H1 (cell line): Measurements from ENCODE around the gene ULBP1. TPM values are rescaled to one million over a fixed set of nuclear protein-coding genes. Genes with fewer than 3 reads are reported as not detected.

ENCODE experiments used
- CTCF ChIA-PET: fragments of 300-600 bp; sonication (Branson Sonifier 250); formaldehyde crosslinking; loops from one replicate; lab custom pipeline; 2021; ENCODE audit not compliant: partially characterized antibody; lab: Charles Lee
- POLR2A ChIA-PET: fragments of 300-600 bp; sonication (Branson Sonifier 250); formaldehyde crosslinking; loops from one replicate; lab custom pipeline; 2021; ENCODE audit warnings: inconsistent platforms; ENCODE audit not compliant: partially characterized antibody; lab: Charles Lee
- DNase-seq, 2 experiments: peaks; one replicate each; pipeline versions ENCODE4 v3.0.0 to v3.0.0-alpha.2; 2010 to 2022; ENCODE audit warnings: low spot score in 2 of 2, low read depth in 1 of 2, mixed read lengths in 1 of 2
- FAIRE-seq: peaks from 2 replicates; lab custom pipeline; 2011; peaks lifted over from hg19 to GRCh38; lab: Jason Lieb, UNC
- H2AFZ ChIP-seq: 2 replicates; pipeline ENCODE4 v1.8.1; 2012; ENCODE audit warnings: low read length, inconsistent platforms
- H2AK5ac ChIP-seq: 2 replicates; pipeline ENCODE4 v1.6.1; 2013; ENCODE audit warnings: low read depth, low read length
- H2BK120ac ChIP-seq: replicated peaks from 2 replicates; pipeline ENCODE3; 2013; ENCODE audit warnings: low read depth, low read length, inconsistent platforms
- H2BK12ac ChIP-seq: 2 replicates; pipeline ENCODE4 v1.6.1; 2013; ENCODE audit warnings: low read depth, low read length
- H2BK15ac ChIP-seq: 2 replicates; pipeline ENCODE4 v1.6.1; 2013; ENCODE audit warnings: low read length
- H2BK20ac ChIP-seq: 2 replicates; pipeline ENCODE4 v1.6.1; 2013; ENCODE audit warnings: low read length
- H2BK5ac ChIP-seq: 2 replicates; pipeline ENCODE4 v1.6.1; 2013; ENCODE audit warnings: low read depth, low read length
- H3K14ac ChIP-seq: 2 replicates; pipeline ENCODE4 v1.6.1; 2013; ENCODE audit warnings: inconsistent platforms; ENCODE audit not compliant: insufficient read length
- H3K18ac ChIP-seq: 2 replicates; pipeline ENCODE4 v1.6.1; 2013; ENCODE audit warnings: low read length; ENCODE audit errors: extremely low read depth
- H3K23ac ChIP-seq: 2 replicates; pipeline ENCODE4 v1.6.1; 2013; ENCODE audit warnings: inconsistent platforms; ENCODE audit not compliant: insufficient read length
- H3K23me2 ChIP-seq: 2 replicates; pipeline ENCODE4 v1.6.1; 2013; ENCODE audit warnings: low read depth, low read length
- H3K27ac ChIP-seq: 2 replicates; pipeline ENCODE4 v1.6.1; 2011; ENCODE audit warnings: low read depth, low read length, inconsistent platforms
- H3K27me3 ChIP-seq, 4 experiments: replicated peaks in 1 of 4; 1 replicate in 1 of 4; 2 replicates in 3 of 4; pipeline versions ENCODE4 v1.6.1 to v1.8.1; 2011 to 2013; ENCODE audit warnings: low read length in 3 of 4, mild to moderate bottlenecking in 3 of 4, inconsistent platforms in 2 of 4, mixed read lengths in 2 of 4, moderate library complexity in 1 of 4; ENCODE audit not compliant: control insufficient read depth in 3 of 4, insufficient read depth in 3 of 4; ENCODE audit errors: extremely low read depth in 1 of 4
- H3K36me3 ChIP-seq, 4 experiments: 2 replicates each; pipeline versions ENCODE4 v1.6.1 to v1.8.1; 2011 to 2013; ENCODE audit warnings: mild to moderate bottlenecking in 4 of 4, low read length in 3 of 4, moderate library complexity in 2 of 4, control low read depth in 1 of 4, inconsistent platforms in 1 of 4; ENCODE audit not compliant: insufficient read depth in 4 of 4, control insufficient read depth in 2 of 4
- H3K4ac ChIP-seq: replicated peaks from 2 replicates; pipeline ENCODE3; 2013; ENCODE audit warnings: low read length, low read depth, mixed read lengths, inconsistent platforms; ENCODE audit not compliant: insufficient read length
- H3K4me1 ChIP-seq, 4 experiments: replicated peaks in 1 of 4; 1 replicate in 1 of 4; 2 replicates in 3 of 4; pipeline versions ENCODE4 v1.6.1 to v1.8.1; 2011 to 2013; ENCODE audit warnings: low read length in 3 of 4, inconsistent platforms in 2 of 4, mixed read lengths in 1 of 4; ENCODE audit not compliant: insufficient read depth in 4 of 4, control insufficient read depth in 3 of 4
- H3K4me2 ChIP-seq, 2 experiments: 2 replicates each; pipeline versions ENCODE4 v1.6.1 to v1.8.1; 2011 to 2013; ENCODE audit warnings: low read depth in 2 of 2, low read length in 2 of 2, control low read depth in 1 of 2, inconsistent platforms in 1 of 2, mild to moderate bottlenecking in 1 of 2; ENCODE audit not compliant: insufficient read depth in 1 of 2
- H3K4me3 ChIP-seq, 4 experiments: fragments of 200-600, 300-600 bp in 1 of 4; sonication (generic), shearing (Covaris generic), sonication (Bioruptor Twin) in 1 of 4; 2 replicates each; pipeline versions ENCODE4 v1.5.1 to v1.8.1; 2011 to 2016; ENCODE audit warnings: low read length in 4 of 4, low read depth in 3 of 4, control low read depth in 2 of 4, inconsistent platforms in 2 of 4, mild to moderate bottlenecking in 2 of 4, mixed read lengths in 1 of 4, moderate library complexity in 1 of 4; ENCODE audit not compliant: insufficient read depth in 2 of 4; ENCODE audit errors: extremely low read depth in 1 of 4
- H3K56ac ChIP-seq: replicated peaks from 2 replicates; pipeline ENCODE3; 2013; ENCODE audit warnings: low read depth, mild to moderate bottlenecking, mixed read lengths, low read length, inconsistent platforms; ENCODE audit not compliant: insufficient read length
- H3K79me1 ChIP-seq: 2 replicates; pipeline ENCODE4 v1.6.1; 2013; ENCODE audit warnings: low read depth, low read length, control low read depth
- H3K79me2 ChIP-seq, 2 experiments: 2 replicates each; pipeline versions ENCODE4 v1.6.1 to v1.8.1; 2012 to 2013; ENCODE audit warnings: low read length in 2 of 2, mild to moderate bottlenecking in 2 of 2, inconsistent platforms in 1 of 2; ENCODE audit not compliant: insufficient read depth in 2 of 2, control insufficient read depth in 1 of 2
- H3K9ac ChIP-seq, 4 experiments: replicated peaks in 1 of 4; 1 replicate in 1 of 4; 2 replicates in 3 of 4; pipeline versions ENCODE4 v1.6.1 to v1.8.1; 2011 to 2013; ENCODE audit warnings: low read depth in 3 of 4, low read length in 3 of 4, control low read depth in 2 of 4, mild to moderate bottlenecking in 2 of 4, moderate library complexity in 2 of 4, inconsistent platforms in 1 of 4; ENCODE audit errors: extremely low read depth in 1 of 4
- H3K9me3 ChIP-seq, 2 experiments: 2 replicates each; pipeline versions ENCODE4 v1.6.1 to v1.8.1; 2012 to 2013; ENCODE audit warnings: mild to moderate bottlenecking in 2 of 2, moderate library complexity in 2 of 2, control low read depth in 1 of 2, inconsistent platforms in 1 of 2, low read depth in 1 of 2, low read length in 1 of 2, mixed read lengths in 1 of 2; ENCODE audit not compliant: insufficient read depth in 2 of 2
- H4K20me1 ChIP-seq, 2 experiments: replicated peaks in 1 of 2; 2 replicates each; pipeline versions ENCODE3 to v1.8.1; 2011 to 2013; ENCODE audit warnings: inconsistent platforms in 2 of 2, low read length in 2 of 2, mild to moderate bottlenecking in 1 of 2; ENCODE audit not compliant: insufficient read depth in 2 of 2, control insufficient read depth in 1 of 2
- H4K5ac ChIP-seq: 2 replicates; pipeline ENCODE4 v1.6.1; 2013; ENCODE audit warnings: low read length, low read depth, mixed read lengths, inconsistent platforms; ENCODE audit not compliant: insufficient read length
- H4K8ac ChIP-seq: 2 replicates; pipeline ENCODE4 v1.8.0; 2013; ENCODE audit warnings: mild to moderate bottlenecking, moderate library complexity, low read length, inconsistent platforms; ENCODE audit not compliant: insufficient read depth; ENCODE audit errors: extremely low read depth
- H4K91ac ChIP-seq: replicated peaks from 2 replicates; pipeline ENCODE3; 2013; ENCODE audit warnings: low read length, mixed read lengths, inconsistent platforms; ENCODE audit not compliant: insufficient read length
- CHD1 ChIP-seq: IDR thresholded peaks from 2 replicates; pipeline ENCODE4 v1.6.1; 2012; ENCODE audit warnings: low read depth, low read length, improper control_type of control experiment
- CHD2 ChIP-seq: IDR thresholded peaks from 2 replicates; pipeline ENCODE4 v1.6.1; 2012; ENCODE audit warnings: low read length, improper control_type of control experiment
- CTBP2 ChIP-seq: IDR thresholded peaks from 2 replicates; pipeline ENCODE4 v1.7.0; 2011; ENCODE audit warnings: borderline replicate concordance, mild to moderate bottlenecking, moderate library complexity, mixed read lengths, low read length; ENCODE audit not compliant: insufficient read depth, insufficient read length
- PHF8 ChIP-seq: fragments of 200-600 bp; sonication (generic); conservative IDR thresholded peaks from 2 replicates; pipeline ENCODE4 v1.7.1; 2012; ENCODE audit warnings: low read depth, mild to moderate bottlenecking, inconsistent platforms, low read length, moderate library complexity
- SUZ12 ChIP-seq: fragments of 200-600 bp; sonication (generic); IDR thresholded peaks from 2 replicates; pipeline ENCODE4 v1.6.1; 2012; ENCODE audit warnings: mild to moderate bottlenecking, inconsistent platforms, low read length, moderate library complexity, mixed read lengths
- WGBS, 2 experiments: shearing (Covaris generic) in 1 of 2; methylation state at CpG; one replicate each; pipeline versions ENCODE4 v1.1.6 to v1.1.7; 2013 to 2015; ENCODE audit warnings: low lambda C conversion rate in 2 of 2, mixed read lengths in 2 of 2, inconsistent platforms in 1 of 2, low coverage in 1 of 2, missing lambda C conversion rate in 1 of 2; ENCODE audit not compliant: insufficient replicate concordance in 2 of 2, insufficient coverage in 1 of 2, insufficient read length in 1 of 2; ENCODE audit errors: extremely low coverage in 1 of 2, missing lambda C conversion rate in 1 of 2; 5-methylcytosine and 5-hydroxymethylcytosine counted together
- polyA plus RNA-seq, 7 experiments: library from polyadenylated mRNA; depleted of rRNA in 3 of 7; stranded (reverse) in 5 of 7; unstranded in 2 of 7; fragments of >200 nt in 5 of 7; fragments of 200-250 nt in 2 of 7; gene quantifications; 1 replicate in 5 of 7; 2 replicates in 1 of 7; 4 replicates in 1 of 7; pipeline versions ENCODE4 v1.2.1 to v1.2.3, GENCODE V29; 2011 to 2013; ENCODE audit warnings: missing spikeins in 2 of 7, mixed read lengths in 2 of 7
- total RNA-seq: library from RNA; stranded (reverse); fragmentation: NEBNext Ultra II Directional; extraction: Animal tissue kit (Norgen Biotek cat#: 25700); gene quantifications from 2 replicates; pipeline ENCODE4 v1.2.1, GENCODE V29; 2021

Gene ULBP1
- total and polyA plus RNA-seq, 2 of the 8 experiments (the other 6 are each of a cell fraction or from before 2014, with no cell fraction given): 0.32 to 0.60 TPM

DNA sequence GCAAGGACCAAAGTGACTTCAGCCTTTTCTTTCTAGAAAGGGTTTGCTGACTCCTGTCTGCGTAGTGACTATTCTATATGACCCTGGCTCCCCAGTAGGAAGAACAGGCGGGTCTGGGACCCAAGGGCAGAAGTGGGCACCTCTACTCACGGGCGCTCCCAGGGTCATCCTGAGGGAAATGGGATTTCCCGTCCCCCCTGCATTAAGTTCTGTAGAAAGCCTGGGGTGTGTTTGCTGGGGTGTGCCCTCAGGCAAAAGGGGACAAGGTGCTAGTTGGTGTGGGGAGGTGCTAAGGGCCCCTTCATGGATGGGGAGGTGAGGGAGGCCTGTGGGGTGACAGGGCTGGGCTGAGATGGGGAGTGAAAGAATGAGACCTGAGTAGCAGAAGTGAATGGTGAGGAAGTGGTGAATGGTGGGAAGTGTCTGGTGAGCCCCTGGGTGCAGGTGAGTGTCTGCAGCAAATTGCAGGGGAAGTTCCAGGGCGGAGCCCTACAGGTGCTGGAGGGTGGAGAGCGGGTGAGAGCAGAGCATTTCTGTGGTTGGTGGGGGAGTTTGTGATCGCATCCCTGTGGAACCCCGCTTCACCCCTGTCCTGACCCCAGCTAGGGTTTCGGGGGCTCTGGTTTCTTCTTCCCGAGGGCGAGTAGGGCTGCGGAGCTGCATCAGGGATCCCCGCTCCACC is 40.5 kb downstream of the ULBP1 start:
- Histone ChIP-seq H3K27me3 (peaks cover 16 to 38% (median 32%) of the 10 kb centered on the region in 4 experiments), H2BK12ac (peak overlapping the region; percentile 75; the same call in 1 of the 2 replicates), H3K79me1 (no peaks in the 10 kb centered on the region), H4K20me1 (peaks cover 3 to 5% of the 10 kb centered on the region in 2 experiments), H3K36me3 (no peaks in the 10 kb centered on the region), H3K4me2 (peak overlapping the region; percentile 79 to 99), H3K23ac (no peak overlapping the region), H3K18ac (peak overlapping the region; percentile 76; the same call in 1 of the 2 replicates), H4K5ac (no peak overlapping the region), H2AK5ac (peak overlapping the region; percentile 54; the same call in 1 of the 2 replicates), H2BK15ac (no peak overlapping the region; the same call in 1 of the 2 replicates), H2BK20ac (no peak overlapping the region), H3K79me2 (no peaks in the 10 kb centered on the region), H2AFZ (peak overlapping the region; percentile 54; the same call in 1 of the 2 replicates), H3K23me2 (peaks cover 6% of the 10 kb centered on the region), H2BK5ac (peak overlapping the region; percentile 20; the same call in 1 of the 2 replicates), H3K56ac (no peak overlapping the region), H2BK120ac (no peak overlapping the region), H3K14ac (no peak overlapping the region), H3K9me3 (no peaks in the 10 kb centered on the region), H3K4me3 (peak overlapping the region; percentile 69 to 76 (median 72)), H3K27ac (no peak overlapping the region), H4K8ac (peak overlapping the region; percentile 3), H4K91ac (no peak overlapping the region), H3K9ac (peak overlapping the region in 2 of 4 experiments; percentile 34 to 55; a peak in 2 of 7 replicates), H3K4ac (no peak overlapping the region), H3K4me1 (peaks cover 0 to 9% (median 4%) of the 10 kb centered on the region in 4 experiments; a peak in 4 of 7 replicates)
- TF ChIP-seq SUZ12 (peak; percentile 53; the same call in 1 of the 2 replicates), CHD1 (no peak), CHD2 (no peak), CTBP2 (peak; percentile 34), PHF8 (0 out of 2 replicates have a peak, but pooled peaks have one; percentile 3)
- ChIA-PET POLR2A (interaction anchor here (0.9 kb wide), 1 partner anchor 40 kb away, joined by 4 read pairs; the partner anchor contains the start of gene ULBP1), CTCF (interaction anchor here (1.0 to 1.5 kb wide), 2 partner anchors 9 to 13 kb away, joined by 4 read pairs; no protein-coding TSS in a partner anchor)
- DNase-seq: no peak
- WGBS, 2 experiments: 25% methylated on average over 10 of the region's 14 CpGs; no CpG with 5 or more reads in 1 of the 2 experiments
- FAIRE-seq: no peak
